HCT116 (cell line): Measurements from ENCODE around the gene PRKAG2. TPM values are rescaled to one million over a fixed set of nuclear protein-coding genes. Genes with fewer than 3 reads are reported as not detected.

Source experiments
- ATAC-seq: fragments of 200-7000 bp; cut with Tn5 transposase; 2 replicates; pipeline ENCODE4 v1.9.1; 2020; ENCODE audit warnings: mild to moderate bottlenecking, moderate library complexity
- BruUV-seq: library from RNA; stranded (reverse); fragments of 400-500 nt; replicated peaks from 2 replicates; lab custom pipeline; 2021; lab: Mats Ljungman, UMichigan
- CTCF ChIA-PET: fragments of 300-600 bp; sonication (Branson Sonifier 250); formaldehyde crosslinking; loops from one replicate; lab custom pipeline; 2021; ENCODE audit warnings: antibody characterized with exemption; lab: Charles Lee
- POLR2A ChIA-PET: fragments of 300-600, 350-600 bp; sonication (Branson Sonifier 250); formaldehyde crosslinking; loops from one replicate; lab custom pipeline; 2021; ENCODE audit warnings: antibody characterized with exemption; lab: Charles Lee
- RAD21 ChIA-PET, 2 experiments: fragments of 300-600 bp; sonication (Branson Sonifier 250); formaldehyde crosslinking; loops; one replicate each; lab custom pipeline; 2023; ENCODE audit warnings: low total read pairs in 2 of 2; ENCODE audit not compliant: uncharacterized antibody in 2 of 2, unreplicated experiment in 2 of 2, low non-redundant PET in 1 of 2; lab: Charles Lee
- DNase-seq: peaks from one replicate; pipeline ENCODE4 v3.0.0-alpha.2; 2010; ENCODE audit warnings: low read depth, low spot score
- H2AFZ ChIP-seq: fragments of 200-600 bp; shearing (Covaris generic), sonication (generic); 2 replicates; pipeline ENCODE4 v1.6.1; 2017; ENCODE audit warnings: low read depth, mixed run types, mixed read lengths, antibody characterized with exemption, low read length; ENCODE audit not compliant: poor library complexity, severe bottlenecking
- H3K27ac ChIP-seq: 2 replicates; pipeline ENCODE4 v1.5.1; 2012; ENCODE audit warnings: low read depth, low read length
- H3K27me3 ChIP-seq: fragments of 200-600 bp; sonication (generic); 2 replicates; pipeline ENCODE4 v1.6.1; 2016; ENCODE audit warnings: mixed run types, low read length, mixed read lengths; ENCODE audit not compliant: insufficient read depth
- H3K36me3 ChIP-seq, 2 experiments: fragments of 200-500 bp in 1 of 2; fragments of 200-600 bp in 1 of 2; sonication (Bioruptor generic) in 1 of 2; sonication (generic) in 1 of 2; 2 replicates each; pipeline versions ENCODE4 v1.5.1 to v1.6.1; 2014 to 2016; ENCODE audit warnings: low read length in 2 of 2, inconsistent platforms in 1 of 2, mixed read lengths in 1 of 2, mixed run types in 1 of 2; ENCODE audit not compliant: insufficient read depth in 2 of 2, control insufficient read depth in 1 of 2
- H3K4me1 ChIP-seq, 2 experiments: fragments of 200-600 bp in 1 of 2; sonication (generic) in 1 of 2; 2 replicates each; pipeline versions ENCODE4 v1.5.1 to v1.6.1; 2012 to 2017; ENCODE audit warnings: low read length in 2 of 2, inconsistent platforms in 1 of 2, mild to moderate bottlenecking in 1 of 2, mixed read lengths in 1 of 2, mixed run types in 1 of 2, moderate library complexity in 1 of 2; ENCODE audit not compliant: insufficient read depth in 2 of 2, control insufficient read depth in 1 of 2
- H3K4me2 ChIP-seq: fragments of 200-600 bp; sonication (generic); 2 replicates; pipeline ENCODE4 v1.6.1; 2017; ENCODE audit warnings: mixed run types, low read length, mixed read lengths
- H3K4me3 ChIP-seq, 2 experiments: fragments of 200-600 bp in 1 of 2; sonication (generic) in 1 of 2; replicated peaks in 1 of 2; 2 replicates each; pipeline ENCODE4 v1.5.1; 2011 to 2016; ENCODE audit warnings: low read length in 2 of 2, control low read depth in 1 of 2, low read depth in 1 of 2, mild to moderate bottlenecking in 1 of 2, mixed read lengths in 1 of 2, mixed run types in 1 of 2
- H3K79me2 ChIP-seq: fragments of 200-600 bp; sonication (generic); 2 replicates; pipeline ENCODE4 v1.6.1; 2017; ENCODE audit warnings: mild to moderate bottlenecking, mixed run types, low read length, moderate library complexity, mixed read lengths; ENCODE audit not compliant: insufficient read depth
- H3K9ac ChIP-seq: fragments of 200-600 bp; sonication (generic); 2 replicates; pipeline ENCODE4 v1.6.1; 2016; ENCODE audit warnings: low read length, mixed read lengths
- H3K9me2 ChIP-seq: fragments of 200-600 bp; sonication (generic), shearing (Covaris generic); 2 replicates; pipeline ENCODE4 v1.6.1; 2017; ENCODE audit warnings: mixed run types, mild to moderate bottlenecking, moderate library complexity; ENCODE audit not compliant: insufficient read depth
- H3K9me3 ChIP-seq, 2 experiments: fragments of 200-500 bp in 1 of 2; fragments of 200-600 bp in 1 of 2; sonication (Bioruptor generic) in 1 of 2; sonication (generic) in 1 of 2; 2 replicates each; pipeline ENCODE4 v1.6.1; 2014 to 2017; ENCODE audit warnings: low read length in 2 of 2, mixed read lengths in 2 of 2, inconsistent platforms in 1 of 2, low read depth in 1 of 2, mild to moderate bottlenecking in 1 of 2, mixed run types in 1 of 2, moderate library complexity in 1 of 2; ENCODE audit not compliant: control insufficient read depth in 1 of 2, insufficient read depth in 1 of 2
- H4K20me1 ChIP-seq: fragments of 200-600 bp; sonication (generic), shearing (Covaris generic); 2 replicates; pipeline ENCODE4 v1.6.1; 2017; ENCODE audit warnings: mixed run types, mild to moderate bottlenecking, moderate library complexity; ENCODE audit not compliant: insufficient read depth
- ELF1 ChIP-seq: IDR thresholded peaks from 2 replicates; pipeline ENCODE4 v1.6.1; 2012; ENCODE audit warnings: low read depth, borderline replicate concordance
- JUND ChIP-seq: IDR thresholded peaks from 2 replicates; pipeline ENCODE4 v1.6.1; 2012
- RAD21 ChIP-seq: IDR thresholded peaks from 2 replicates; pipeline ENCODE4 v1.6.1; 2012; ENCODE audit warnings: low read depth, mild to moderate bottlenecking
- intact Hi-C: fragments of 100-400 bp; cut with micrococcal nuclease; formaldehyde crosslinking; loops from 2 replicates; pipeline ENCODE4 v1.10.0; 2022
- total RNA-seq: library from RNA; stranded (reverse); gene quantifications from one replicate; pipeline ENCODE4 v1.2.1, GENCODE V29; 2021; ENCODE audit not compliant: unreplicated experiment
- TF ChIP-seq, protein P1 (sequence below): IDR thresholded peaks from 2 replicates; pipeline ENCODE4 v1.6.1; 2011; ENCODE audit warnings: mild to moderate bottlenecking, low read length, moderate library complexity; ENCODE audit not compliant: insufficient replicate concordance; ENCODE audit errors: extremely low read depth
- TF ChIP-seq, protein P2 (sequence below): IDR thresholded peaks from 2 replicates; pipeline ENCODE4 v1.6.1; 2012
- TF ChIP-seq, protein P3 (sequence below), 3 experiments: fragments of 200-600 bp in 1 of 3; sonication (generic) in 1 of 3; IDR thresholded peaks in 2 of 3; conservative IDR thresholded peaks in 1 of 3; 2 replicates each; pipeline ENCODE4 v1.5.1; 2012 to 2017; ENCODE audit warnings: low read depth in 2 of 3, low read length in 2 of 3, antibody characterized with exemption in 1 of 3, borderline replicate concordance in 1 of 3, control low read depth in 1 of 3, mild to moderate bottlenecking in 1 of 3, mixed read lengths in 1 of 3, mixed run types in 1 of 3, moderate library complexity in 1 of 3; ENCODE audit not compliant: insufficient read depth in 1 of 3
- TF ChIP-seq, protein P4 (sequence below): IDR thresholded peaks from 2 replicates; pipeline ENCODE4 v1.6.1; 2012

The PRKAG2 gene
- total RNA-seq, 1 experiment from 2014 or later, result 23.6 TPM

DNA sequence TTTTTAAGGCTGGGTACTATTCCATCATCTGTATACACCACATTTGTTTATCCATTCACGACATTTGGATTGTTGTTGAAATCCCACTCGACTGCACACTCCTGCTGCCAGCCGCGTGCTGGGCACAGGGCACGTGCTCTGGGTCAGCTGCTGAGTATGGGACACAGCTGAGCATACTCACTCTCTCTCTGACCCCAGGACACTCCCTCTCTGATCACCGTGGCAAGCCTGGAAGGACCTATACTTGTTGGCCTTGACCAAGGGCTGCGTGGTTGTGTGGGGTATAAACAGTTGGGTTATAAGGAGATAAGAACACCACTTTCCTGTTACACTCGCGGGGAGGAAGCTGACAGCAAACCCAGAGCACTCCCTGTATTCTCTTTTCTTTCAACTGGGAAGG lies 204.2 kb downstream of the PRKAG2 start (continued):
- TF ChIP-seq, protein P1, sequence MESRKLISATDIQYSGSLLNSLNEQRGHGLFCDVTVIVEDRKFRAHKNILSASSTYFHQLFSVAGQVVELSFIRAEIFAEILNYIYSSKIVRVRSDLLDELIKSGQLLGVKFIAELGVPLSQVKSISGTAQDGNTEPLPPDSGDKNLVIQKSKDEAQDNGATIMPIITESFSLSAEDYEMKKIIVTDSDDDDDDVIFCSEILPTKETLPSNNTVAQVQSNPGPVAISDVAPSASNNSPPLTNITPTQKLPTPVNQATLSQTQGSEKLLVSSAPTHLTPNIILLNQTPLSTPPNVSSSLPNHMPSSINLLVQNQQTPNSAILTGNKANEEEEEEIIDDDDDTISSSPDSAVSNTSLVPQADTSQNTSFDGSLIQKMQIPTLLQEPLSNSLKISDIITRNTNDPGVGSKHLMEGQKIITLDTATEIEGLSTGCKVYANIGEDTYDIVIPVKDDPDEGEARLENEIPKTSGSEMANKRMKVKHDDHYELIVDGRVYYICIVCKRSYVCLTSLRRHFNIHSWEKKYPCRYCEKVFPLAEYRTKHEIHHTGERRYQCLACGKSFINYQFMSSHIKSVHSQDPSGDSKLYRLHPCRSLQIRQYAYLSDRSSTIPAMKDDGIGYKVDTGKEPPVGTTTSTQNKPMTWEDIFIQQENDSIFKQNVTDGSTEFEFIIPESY, result no peak
- TF ChIP-seq ELF1 (no peak), JUND (no peak)
- TF ChIP-seq, protein P2, sequence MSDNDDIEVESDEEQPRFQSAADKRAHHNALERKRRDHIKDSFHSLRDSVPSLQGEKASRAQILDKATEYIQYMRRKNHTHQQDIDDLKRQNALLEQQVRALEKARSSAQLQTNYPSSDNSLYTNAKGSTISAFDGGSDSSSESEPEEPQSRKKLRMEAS, result no peak
- TF ChIP-seq, protein P3, sequence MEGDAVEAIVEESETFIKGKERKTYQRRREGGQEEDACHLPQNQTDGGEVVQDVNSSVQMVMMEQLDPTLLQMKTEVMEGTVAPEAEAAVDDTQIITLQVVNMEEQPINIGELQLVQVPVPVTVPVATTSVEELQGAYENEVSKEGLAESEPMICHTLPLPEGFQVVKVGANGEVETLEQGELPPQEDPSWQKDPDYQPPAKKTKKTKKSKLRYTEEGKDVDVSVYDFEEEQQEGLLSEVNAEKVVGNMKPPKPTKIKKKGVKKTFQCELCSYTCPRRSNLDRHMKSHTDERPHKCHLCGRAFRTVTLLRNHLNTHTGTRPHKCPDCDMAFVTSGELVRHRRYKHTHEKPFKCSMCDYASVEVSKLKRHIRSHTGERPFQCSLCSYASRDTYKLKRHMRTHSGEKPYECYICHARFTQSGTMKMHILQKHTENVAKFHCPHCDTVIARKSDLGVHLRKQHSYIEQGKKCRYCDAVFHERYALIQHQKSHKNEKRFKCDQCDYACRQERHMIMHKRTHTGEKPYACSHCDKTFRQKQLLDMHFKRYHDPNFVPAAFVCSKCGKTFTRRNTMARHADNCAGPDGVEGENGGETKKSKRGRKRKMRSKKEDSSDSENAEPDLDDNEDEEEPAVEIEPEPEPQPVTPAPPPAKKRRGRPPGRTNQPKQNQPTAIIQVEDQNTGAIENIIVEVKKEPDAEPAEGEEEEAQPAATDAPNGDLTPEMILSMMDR (IDR thresholded peaks at IDR 0.05 in 2 of 3, conservative IDR thresholded peaks at IDR 0.05 in 1 of 3; ENCODE audit: borderline replicate concordance in 1 of 3, insufficient read depth in 1 of 3, low read depth in 2 of 3, low read length in 2 of 3), result no peak

DNA sequence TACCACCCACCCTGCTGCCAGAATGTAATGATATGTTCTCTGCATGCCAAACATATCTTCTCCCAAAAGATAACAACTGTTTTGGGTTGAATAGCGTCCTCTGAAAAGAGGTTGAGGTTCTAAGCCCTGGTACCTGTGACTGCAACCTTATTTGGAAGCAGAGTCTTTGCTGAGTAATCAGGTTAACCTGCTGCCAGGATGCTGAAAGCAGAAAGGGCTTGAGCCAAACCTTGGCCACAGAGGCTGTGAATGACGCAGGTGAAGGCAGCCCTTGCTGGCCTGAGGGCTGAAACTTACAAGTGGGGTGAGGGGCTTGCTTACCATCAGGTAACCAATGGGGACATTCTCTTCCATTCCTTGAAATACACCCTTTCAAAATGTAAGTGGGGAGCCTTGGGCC lies 205.4 kb downstream of the PRKAG2 start:
- DNase-seq (no peak), ATAC-seq (no peak)
- Histone ChIP-seq H3K9ac (no peak overlapping the region), H3K4me2 (no peak overlapping the region), H3K36me3 (no peaks in the 10 kb centered on the region), H3K4me1 (no peaks in the 10 kb centered on the region; a peak in 1 of 4 replicates)
- no TSS peak for BruUV-seq
- no peak for TF ChIP-seq ELF1
- no peak for TF ChIP-seq RAD21
- TF ChIP-seq, protein P3 (IDR thresholded peaks at IDR 0.05 in 2 of 3, conservative IDR thresholded peaks at IDR 0.05 in 1 of 3; ENCODE audit: borderline replicate concordance in 1 of 3, insufficient read depth in 1 of 3, low read depth in 2 of 3, low read length in 2 of 3), result no peak
- TF ChIP-seq, protein P4, sequence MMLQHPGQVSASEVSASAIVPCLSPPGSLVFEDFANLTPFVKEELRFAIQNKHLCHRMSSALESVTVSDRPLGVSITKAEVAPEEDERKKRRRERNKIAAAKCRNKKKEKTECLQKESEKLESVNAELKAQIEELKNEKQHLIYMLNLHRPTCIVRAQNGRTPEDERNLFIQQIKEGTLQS, result no peak
- TF ChIP-seq, all 23 proteins: peak for 0
- no peaks in the 10 kb centered on the region for H3K27me3 ChIP-seq
- ChIA-PET RAD21 (no interaction called here), CTCF (no interaction called here), POLR2A (no interaction called here)
- H3K4me3 ChIP-seq, result no peak overlapping the region
- H3K9me3 ChIP-seq, result no peaks in the 10 kb centered on the region
- no peaks in the 10 kb centered on the region for H3K79me2 ChIP-seq
- no peak overlapping the region for H2AFZ ChIP-seq
- intact Hi-C loops, result no loop called here
- H3K9me2 ChIP-seq, result no peaks in the 10 kb centered on the region
- H4K20me1 ChIP-seq, result no peaks in the 10 kb centered on the region
- H3K27ac ChIP-seq, result no peak overlapping the region
